ENCODE measurements around the gene NCKAP5.
"Not testable (repeated sequence)": the region's sequence is repeated elsewhere in the genome, so short reads cannot be mapped to it uniquely, and the experiment has no call there.

The NCKAP5 gene

GRCh38 chr2:132734961-132735360 is 833.3 kb downstream of the NCKAP5 start:
- no peak for DNase-seq

DNA sequence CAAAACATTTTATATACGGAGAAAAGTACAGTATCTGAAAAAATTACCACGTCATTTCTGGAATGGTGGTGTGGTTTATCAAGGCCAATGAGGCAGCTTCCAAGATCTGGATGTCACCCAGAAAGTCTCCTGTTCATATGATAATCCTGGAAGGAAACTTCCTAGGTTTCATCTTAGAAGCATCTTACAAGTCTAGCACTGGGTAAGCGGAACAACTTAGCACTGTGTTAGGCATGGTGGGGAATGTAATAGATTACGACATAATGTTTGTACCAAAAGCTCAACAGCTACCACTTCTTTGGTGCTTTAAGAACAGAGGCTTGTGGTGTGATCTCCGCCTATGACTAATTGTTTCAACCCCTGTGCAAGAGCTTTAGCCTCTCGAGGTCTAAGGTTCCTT is 835.2 kb downstream of the NCKAP5 start:
- DNase-seq: no peak

- DNase-seq: no peak
Measured at GRCh38 chr2:132732694-132733093, 835.6 kb downstream of the NCKAP5 start.

DNA sequence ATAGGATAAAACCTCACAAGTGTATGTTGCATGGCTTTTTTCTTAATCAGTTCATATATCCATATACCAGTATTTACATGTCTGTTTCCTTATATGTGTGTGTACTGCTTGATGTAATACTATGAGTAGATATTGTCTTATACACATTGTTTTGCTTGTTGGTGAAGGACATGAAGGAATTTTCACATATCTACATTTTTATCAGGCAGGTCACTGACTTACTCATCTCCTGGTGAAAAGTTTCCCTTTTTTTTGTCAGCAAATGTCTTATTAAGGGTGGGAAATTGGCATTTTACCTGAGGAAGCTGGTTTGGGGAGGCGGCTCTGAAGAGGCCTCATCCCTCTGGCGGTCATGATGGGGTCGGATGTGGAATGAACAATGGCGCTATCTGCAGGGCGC is 836.8 kb downstream of the NCKAP5 start:
- DNase-seq: no peak

DNA sequence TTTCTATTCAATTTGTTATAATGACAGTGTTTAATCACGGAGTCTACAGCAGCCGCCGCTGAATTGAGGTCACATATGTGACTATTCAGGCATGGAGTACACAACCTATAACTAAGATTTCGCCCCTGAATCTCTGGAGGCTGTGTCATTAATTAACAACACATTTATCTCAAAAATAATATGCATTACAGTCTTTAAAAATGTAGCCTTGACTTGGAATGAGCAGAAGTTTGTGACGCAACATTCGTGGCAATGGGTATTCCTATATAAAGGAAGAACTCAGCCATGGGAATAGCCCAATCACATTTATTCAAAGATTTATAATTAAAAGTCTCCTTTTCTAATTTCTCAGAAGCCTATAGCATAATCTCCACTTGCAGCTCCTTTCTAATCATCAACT is 837.7 kb downstream of the NCKAP5 start:
- DNase-seq: no peak

DNA sequence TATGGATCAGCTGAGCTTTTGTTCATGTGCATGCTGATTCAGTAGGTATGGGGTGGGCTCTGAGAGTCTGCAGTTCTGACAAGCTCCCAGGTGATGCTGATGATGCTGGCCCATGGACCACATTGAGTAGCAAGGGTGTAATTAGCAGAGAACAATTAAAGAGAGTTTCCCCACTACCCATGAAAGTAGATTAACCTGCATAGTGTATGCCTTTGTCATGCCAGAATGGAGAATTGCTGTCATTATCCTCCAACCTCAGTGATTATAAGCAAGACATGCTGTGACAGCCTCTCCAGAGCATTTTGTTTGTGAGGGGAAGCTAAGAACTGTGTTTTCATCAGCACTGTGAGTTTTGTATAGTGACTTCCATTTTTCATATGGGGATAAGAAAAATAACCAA is 838.7 kb downstream of the NCKAP5 start:
- no peak for DNase-seq

DNA sequence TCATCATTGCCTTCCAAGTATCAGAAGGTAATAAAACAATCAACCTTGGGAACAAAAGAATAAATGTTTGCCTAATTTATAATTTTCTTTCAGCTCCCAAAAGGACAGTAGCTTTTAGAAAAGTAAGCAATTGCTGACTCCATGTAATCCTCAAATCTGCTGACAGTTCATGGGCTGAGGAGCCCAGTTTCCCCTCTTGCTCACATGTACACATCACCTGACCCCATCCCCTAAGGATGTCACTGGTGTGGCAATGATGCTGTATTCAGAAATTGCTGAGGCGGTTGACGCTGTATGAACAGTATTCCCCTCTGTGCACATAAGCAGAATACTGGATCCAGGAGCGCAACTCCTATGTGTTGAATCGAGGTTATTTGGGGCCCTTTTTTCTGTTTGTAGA is 842.1 kb downstream of the NCKAP5 start:
- no peak for DNase-seq

DNA sequence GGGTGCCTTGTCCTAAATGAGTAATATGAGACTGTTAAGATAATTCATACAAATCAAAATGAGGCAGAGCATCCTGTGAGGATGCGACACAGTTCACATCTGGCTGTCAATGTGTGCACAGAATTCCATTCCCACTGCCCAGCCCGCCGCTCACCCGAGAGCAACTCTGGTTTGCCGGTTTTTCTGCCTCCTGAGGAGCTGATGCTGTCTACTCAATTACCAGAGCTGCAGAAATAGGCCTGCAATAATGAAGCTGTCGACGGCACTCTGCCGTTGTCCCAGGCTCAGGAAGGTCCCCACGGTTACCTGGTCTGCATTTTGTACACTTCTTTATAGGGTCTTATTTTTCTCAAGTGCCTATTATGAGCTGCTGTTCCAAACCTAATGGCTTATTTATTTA is 842.5 kb downstream of the NCKAP5 start:
- DNase-seq: no peak

DNA sequence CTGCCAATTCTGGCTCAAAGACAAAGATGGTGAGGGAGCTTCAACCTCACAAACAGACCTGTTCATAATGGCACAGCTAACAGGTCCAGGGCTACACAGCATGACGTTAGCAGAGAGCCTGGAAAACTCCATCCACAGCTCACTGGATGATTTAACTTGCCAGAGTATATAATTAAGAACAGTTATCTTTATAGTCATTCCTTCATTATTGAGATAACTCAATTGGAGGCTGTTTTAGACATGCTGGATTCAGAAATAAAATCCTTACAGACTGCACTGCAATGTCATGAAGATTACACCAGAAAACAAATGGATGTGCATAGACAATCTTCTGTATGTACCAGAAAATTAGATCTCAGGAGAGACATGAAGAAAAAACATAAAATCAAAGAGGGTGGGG is 843.1 kb downstream of the NCKAP5 start:
- no peak for DNase-seq

- no peak for DNase-seq
Measured at GRCh38 chr2:132721938-132722337, 846.3 kb downstream of the NCKAP5 start.

DNA sequence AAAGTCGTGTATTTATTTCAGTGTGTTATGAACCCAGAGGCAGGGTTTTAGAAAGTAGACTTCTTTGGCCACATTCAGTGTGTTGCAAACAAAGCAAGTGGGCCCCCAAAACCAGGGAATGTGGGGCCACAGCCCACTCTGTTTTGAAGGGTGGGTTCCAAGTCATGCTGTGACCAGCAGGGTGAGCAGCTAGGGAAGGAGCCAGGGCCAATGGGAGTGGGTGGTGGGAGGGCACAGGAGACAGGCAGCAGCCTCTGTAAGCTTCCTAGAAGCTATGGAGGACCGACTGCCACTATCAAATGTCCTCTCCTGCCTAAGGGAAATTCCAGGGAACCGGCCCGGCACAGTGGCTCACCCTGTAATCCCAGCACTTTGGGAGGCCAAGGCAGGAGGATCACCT is 847.9 kb downstream of the NCKAP5 start:
- DNase-seq: no peak

- no peak for DNase-seq
Measured at GRCh38 chr2:132719480-132719879, 848.8 kb downstream of the NCKAP5 start.

DNA sequence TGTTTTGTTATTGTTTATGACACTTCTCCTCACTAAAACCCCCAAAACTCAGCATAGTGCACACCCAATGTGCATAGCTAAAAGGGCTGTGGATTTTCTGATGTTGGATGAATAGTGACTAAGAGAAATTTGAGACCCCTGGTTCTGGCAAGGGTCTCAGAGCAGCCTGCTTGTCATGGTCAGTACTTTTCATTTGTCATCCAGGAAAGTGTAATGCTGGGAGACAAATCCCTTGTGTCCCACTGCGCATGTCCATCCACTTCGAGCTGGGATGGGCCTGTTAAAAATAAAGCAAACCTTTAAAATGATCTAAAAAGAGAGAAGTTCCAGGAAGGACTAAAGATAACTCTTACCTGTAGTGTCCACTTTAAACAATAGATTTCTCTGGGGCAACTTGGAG is 851.3 kb downstream of the NCKAP5 start:
- DNase-seq: no peak

GRCh38 chr2:132715386-132716351 is 852.6 kb downstream of the NCKAP5 start:
- no peak for DNase-seq

GRCh38 chr2:132703396-132703795 is 864.9 kb downstream of the NCKAP5 start:
- no peak for DNase-seq

DNA sequence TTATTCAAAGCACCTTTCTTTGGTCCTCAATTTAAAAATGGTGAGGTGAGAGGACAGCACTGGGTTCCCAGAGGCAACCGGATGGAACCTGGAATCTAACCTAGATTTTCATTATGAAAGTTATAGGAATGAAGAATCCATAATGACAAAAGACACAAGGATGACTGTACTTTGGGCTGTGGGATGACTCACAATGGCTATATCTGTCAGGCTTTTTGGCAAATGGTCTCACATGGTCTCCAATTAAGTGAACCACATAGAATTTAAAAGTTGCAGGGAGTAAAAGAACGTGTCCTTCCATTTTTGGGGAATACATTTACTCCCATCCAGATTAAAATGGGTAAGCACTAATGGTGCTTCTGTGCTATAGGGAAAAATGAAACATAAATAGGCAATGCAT is 866.5 kb downstream of the NCKAP5 start:
- DNase-seq: no peak

GRCh38 chr2:132699802-132700201 is 868.5 kb downstream of the NCKAP5 start:
- not testable (repeated sequence) for DNase-seq

DNA sequence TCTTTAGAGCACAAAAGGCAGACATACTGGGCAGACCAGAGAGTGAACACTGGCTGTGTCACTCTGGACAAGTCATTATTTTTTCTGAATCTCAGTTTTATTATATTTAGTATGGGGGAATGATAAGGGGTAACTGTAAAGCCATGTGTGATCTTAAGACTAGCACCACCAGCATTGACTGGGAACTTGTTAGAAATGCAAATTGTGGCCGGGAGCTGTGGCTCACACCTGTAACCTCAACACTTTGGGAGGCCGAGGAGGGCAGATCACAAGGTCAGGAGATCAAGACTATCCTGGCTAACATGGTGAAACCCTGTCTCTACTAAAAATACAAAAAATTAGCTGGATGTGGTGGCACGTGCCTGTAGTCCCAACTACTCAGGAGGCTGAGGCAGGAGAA is 869.9 kb downstream of the NCKAP5 start:
- not testable (repeated sequence) for DNase-seq

- no peak for DNase-seq
Measured at GRCh38 chr2:132697556-132698205, 870.6 kb downstream of the NCKAP5 start.

DNA sequence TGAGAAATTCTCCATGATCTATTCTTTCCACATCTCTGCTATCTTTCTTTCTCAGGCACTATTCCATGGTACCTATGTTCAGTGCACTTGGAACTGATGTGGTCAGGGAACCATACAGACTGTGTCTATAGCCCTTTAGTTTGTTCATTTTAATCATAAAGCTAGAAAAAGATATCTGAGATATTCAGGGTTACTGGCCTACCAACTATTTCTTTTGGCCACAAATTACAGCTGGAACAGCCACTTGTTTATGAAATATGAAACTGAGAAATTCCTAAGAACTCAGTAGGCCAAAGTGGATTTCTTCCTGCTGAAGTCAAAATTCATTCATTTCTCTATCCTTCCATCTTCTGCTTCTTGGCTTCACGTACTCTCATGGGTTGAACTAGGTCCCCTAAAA is 875.4 kb downstream of the NCKAP5 start:
- no peak for DNase-seq

DNA sequence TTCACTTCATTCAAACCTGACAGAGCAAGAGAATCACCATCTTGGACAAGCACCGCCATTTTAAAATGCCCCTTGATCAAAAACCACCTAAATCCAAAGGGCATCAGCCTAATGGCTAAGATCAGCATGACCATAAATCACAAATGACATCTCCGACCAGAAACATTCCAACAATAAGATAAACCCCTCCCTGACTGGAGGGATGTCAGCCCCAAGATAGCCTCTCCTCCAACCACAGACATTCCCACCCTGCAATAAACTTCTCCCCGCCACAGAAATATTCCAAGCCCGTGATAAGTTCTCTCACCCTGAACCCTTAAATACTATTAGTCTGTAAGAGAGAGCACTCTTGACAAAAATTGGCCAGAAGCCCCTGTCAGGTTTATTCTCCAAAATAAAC is 876.7 kb downstream of the NCKAP5 start:
- no peak for DNase-seq

DNA sequence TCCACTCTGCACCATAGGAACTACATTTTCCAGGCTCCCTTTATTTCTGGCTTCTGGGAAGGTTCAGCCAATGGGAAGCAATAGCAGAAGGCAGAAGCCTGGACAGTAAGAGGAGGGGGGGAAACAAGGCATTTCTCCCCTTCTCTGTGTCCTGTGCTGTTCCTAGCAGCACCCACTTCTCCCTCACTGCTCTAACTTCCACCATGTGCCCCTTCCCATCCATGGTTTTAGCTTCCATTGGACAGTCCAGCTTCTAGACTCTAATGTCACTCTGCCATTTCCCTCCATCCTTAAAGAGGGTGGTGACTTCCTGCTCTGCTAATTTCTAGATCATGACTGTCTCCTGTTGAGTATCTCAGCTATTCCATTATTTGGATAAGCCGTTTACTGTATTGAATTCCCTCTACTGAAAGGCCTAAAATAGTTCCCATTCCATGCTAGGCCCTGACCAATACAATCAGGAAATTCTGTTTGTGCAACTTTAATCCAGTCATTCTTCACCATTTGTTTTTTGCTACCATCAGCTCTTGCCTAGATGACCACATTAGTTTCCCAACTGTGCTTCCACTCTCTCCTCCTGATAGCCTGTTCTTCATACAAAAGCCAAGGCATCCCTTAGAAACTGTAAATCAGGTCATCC is 877.5 kb downstream of the NCKAP5 start:
- no peak for DNase-seq

DNA sequence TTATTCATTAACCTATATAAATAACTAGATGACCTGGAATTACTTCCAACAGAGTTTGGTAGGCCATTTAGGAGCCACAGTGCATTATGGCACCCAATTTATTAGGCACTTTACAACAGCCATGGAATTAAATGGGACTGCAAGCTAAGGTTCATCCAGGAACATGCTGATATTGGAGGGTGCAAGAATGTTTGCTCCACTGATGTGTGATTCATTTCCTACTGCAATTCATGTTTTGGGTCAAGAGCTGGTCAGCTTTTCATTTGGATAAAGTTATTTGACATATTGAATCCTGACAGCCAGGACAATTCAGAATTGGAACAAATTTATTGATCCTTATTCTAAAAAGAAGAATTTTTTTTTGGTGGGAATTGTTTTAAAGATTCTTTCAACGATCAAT is 886.5 kb downstream of the NCKAP5 start:
- no peak for DNase-seq

- no peak for DNase-seq
Measured at GRCh38 chr2:132680544-132680943, 887.7 kb downstream of the NCKAP5 start.

Measured in effector CD4-positive, alpha-beta T cell (primary cell).